Measurements from ENCODE around the gene OXSR1.
"Not testable (repeated sequence)": the region's sequence is repeated elsewhere in the genome, so short reads cannot be mapped to it uniquely, and the experiment has no call there.

The OXSR1 gene

DNA sequence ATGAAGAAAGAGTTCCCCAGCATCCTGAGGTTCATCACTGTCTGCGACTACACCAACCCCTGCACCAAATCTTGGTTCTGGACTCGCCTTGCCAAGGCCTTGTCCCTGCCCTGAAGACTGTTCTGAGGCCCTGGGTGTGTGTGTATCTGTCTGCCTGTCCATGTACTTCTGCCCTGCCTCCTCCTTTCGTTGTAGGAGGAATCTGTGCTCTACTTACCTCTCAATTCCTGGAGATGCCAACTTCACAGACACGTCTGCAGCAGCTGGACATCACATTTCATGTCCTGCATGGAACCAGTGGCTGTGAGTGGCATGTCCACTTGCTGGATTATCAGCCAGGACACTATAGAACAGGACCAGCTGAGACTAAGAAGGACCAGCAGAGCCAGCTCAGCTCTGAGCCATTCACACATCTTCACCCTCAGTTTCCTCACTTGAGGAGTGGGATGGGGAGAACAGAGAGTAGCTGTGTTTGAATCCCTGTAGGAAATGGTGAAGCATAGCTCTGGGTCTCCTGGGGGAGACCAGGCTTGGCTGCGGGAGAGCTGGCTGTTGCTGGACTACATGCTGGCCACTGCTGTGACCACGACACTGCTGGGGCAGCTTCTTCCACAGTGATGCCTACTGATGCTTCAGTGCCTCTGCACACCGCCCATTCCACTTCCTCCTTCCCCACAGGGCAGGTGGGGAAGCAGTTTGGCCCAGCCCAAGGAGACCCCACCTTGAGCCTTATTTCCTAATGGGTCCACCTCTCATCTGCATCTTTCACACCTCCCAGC, 24.0 kb upstream of the OXSR1 start:
- DNase-seq, result no peak

- DNase-seq, result no peak
Measured at GRCh38 chr3:38141952-38142273, 23.4 kb upstream of the OXSR1 start.

- DNase-seq, result no peak
Measured at GRCh38 chr3:38142959-38143358, 22.4 kb upstream of the OXSR1 start.

DNA sequence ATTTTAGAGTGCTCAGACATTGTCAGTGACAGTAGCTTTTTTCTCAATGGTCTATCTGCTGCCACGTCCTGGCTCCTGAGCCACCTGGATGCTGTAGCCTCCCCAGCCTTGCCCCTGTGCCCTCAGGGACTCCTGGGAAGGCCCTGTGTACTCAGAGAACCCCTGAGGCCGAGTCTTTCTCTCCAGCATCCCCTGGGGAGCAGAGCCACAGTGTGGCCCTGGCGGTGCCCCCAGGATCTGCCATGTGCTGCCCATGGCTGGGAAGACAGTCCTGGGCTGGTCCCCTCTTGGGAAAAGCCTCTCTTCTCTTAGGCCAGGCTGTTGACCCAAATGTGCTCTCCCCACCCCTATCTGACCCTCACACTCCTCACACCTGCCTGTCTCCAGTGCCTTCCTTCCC, 21.8 kb upstream of the OXSR1 start:
- DNase-seq, result no peak

DNA sequence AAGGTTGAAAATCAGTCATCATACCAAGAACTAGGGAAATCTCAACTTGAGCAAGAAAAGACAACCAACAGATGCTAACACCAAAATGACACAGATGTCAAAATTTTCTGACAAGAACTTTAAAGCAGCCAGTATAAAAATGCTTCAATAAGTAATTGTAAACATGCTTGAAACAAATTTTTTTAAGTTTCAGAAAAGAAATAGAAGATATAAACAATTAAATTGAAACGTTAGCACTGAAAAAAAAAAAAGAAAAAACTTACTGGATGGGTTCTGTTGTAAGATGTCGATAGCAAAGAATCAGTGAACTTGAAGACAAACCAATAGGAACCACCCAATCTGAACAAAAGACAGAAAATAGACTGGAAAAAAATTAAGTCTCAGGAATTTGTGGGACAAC, 18.8 kb upstream of the OXSR1 start:
- DNase-seq, result no peak

DNA sequence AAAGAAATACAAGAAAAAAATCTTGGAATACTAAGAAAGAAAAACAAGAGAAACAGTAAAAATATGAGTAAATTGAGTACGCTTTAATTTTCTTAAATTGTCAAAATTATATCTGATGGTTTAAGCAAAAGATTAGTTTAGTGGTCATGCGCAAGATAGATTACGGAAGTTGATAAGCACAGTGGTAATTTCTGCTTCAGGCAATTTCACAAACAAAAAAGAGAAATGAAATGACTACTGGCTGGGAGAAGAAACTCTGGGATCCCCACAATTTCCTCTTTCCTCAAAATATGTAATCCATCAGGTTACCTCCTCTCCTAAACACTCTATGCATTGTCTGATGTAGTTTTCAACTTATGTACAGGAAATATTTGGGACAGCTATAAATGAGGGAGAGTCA, 17.9 kb upstream of the OXSR1 start:
- DNase-seq, result no peak

DNA sequence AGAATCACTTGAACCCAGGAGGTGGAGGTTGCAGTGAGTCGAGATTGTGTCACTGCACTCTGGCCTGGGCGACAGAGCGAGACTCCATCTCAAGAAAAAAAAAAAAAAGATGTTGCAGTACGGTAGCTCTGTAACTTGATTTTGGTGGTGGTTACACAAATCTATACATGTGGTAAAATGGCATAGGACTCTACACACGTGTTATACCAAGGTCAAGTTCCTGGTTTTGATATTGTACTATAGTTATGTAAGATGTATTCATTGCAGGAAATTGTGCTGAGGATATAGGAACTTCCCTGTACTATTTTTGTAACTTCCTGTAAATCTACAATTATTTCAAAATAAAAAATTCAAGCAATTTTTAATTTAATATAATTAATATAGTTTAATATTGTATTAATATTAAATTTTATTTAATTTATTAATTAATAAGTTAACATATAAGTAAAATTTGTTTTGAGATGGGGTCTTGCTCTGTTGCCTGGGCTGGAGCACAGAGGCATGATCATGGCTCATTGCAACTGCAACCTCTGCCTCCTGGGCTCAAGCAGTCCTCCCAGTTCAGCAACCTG, 16.9 kb upstream of the OXSR1 start:
- DNase-seq, result no peak

GRCh38 chr3:38149708-38150107, 15.6 kb upstream of the OXSR1 start:
- no peak for DNase-seq

GRCh38 chr3:38150780-38151528, 14.4 kb upstream of the OXSR1 start:
- DNase-seq, result no peak

DNA sequence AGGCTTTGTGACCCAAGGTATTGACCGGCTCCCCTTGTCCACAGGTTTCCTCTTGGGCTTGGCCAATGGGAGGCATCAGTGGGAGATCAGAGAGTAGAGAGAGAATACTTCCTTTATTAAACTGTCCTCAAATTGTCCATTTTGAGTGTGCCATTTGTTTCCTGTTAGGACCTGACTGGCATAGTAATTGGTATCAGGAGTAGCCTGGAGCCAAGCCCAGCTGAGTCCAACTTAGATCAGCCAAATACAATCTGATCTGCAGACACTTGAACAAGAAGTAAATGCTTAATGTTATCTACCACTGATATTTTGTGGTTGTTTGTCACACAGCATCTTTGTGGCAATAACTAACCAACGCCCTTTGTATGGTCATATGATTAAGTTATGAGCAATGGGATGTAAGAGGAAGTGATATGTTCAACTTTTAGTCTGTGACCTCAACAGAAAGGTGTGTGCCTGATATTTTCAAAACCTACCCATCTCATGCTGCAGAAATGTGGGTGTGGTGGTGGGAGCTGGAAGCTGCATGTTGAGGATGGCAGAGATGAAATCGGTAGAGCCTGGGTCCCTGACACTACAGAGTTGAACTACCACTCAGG, 13.6 kb upstream of the OXSR1 start:
- DNase-seq, result no peak

- no peak for DNase-seq
Measured at GRCh38 chr3:38152609-38153008, 12.7 kb upstream of the OXSR1 start.

DNA sequence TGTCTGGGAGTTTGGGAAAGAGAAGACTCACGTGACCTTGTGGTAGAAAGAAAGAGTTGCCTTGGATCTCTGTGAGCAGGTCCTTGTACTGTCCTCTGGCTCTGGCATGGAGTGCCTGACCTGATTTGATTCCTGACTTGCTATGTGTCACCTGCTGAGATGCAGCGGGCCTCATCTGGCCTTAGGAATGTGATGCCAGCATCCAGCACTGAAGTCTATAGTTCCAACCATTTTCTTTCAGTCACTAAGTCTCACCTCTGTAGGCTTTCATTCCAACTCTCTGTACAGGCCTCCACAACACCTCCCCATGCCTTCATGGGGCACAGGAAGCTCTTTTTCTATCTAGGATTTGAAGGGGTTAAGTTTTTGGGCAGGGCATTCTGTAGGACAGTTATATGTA, 12.1 kb upstream of the OXSR1 start:
- no peak for DNase-seq

DNA sequence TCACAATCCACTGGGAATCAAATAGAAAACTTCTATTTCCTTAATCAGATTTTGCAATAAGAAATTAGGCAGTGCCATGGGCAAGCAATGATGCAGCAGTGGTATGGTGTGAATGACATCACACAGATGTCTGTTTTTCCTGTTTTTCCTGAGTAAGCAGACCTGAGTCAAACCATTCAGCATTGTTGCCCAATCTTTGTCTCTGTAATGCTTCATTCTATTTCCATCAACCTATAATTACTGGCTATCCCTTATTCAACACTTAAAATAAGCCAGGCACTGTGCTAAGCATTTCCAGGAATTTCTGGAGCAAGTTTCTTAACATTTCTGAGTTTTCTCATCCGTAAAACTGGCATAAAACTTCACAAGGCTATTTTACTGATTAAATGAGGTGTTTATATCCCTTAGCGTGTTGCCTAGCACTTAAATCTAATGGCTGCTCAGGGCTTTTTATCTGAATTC, 11.3 kb upstream of the OXSR1 start:
- DNase-seq, result no peak

- DNase-seq, result no peak
Measured at GRCh38 chr3:38154625-38155255, 10.6 kb upstream of the OXSR1 start.

- DNase-seq, result no peak
Measured at GRCh38 chr3:38155825-38156224, 9.5 kb upstream of the OXSR1 start.

DNA sequence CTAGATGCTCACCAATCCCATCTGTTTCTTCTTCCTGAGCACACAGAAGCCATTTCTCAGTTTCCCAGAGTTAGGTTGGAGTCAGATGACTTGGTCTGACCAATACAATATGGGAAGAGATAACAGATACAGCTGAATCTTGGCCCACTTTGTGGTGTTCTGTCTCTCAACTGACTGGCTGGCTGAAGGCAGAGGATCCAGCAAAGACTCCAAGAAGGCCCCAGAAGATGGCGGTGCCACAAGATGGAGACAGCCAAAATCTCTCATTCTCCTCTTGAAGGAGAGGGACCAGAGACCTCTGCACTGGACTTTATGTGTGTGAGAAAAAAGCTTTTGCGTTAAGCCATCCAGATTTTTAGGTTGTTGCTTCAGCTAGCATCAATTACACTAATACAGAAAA, 8.2 kb upstream of the OXSR1 start:
- no peak for DNase-seq

DNA sequence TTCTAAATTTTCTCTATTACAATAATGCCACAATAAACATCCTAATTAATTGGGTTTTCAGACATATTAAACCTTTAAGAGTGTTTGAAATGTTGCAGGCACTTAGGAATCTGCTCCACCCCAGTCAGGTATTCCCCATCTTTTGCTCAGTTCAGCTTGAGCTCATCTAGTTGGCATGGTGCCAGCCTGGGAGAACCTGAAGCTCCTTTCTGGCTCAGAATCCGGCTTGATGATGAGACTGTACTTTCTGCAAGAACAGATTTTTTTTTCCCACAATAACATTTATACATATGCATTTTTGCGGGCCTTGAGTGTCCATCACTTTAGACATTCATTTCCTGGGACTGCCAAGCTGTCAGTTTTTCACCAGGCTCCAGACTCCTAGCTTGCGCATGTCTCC, 7.7 kb upstream of the OXSR1 start:
- DNase-seq, result no peak

GRCh38 chr3:38158472-38158871, 6.9 kb upstream of the OXSR1 start:
- no peak for DNase-seq

GRCh38 chr3:38160704-38161103, 4.6 kb upstream of the OXSR1 start:
- not testable (repeated sequence) for DNase-seq

DNA sequence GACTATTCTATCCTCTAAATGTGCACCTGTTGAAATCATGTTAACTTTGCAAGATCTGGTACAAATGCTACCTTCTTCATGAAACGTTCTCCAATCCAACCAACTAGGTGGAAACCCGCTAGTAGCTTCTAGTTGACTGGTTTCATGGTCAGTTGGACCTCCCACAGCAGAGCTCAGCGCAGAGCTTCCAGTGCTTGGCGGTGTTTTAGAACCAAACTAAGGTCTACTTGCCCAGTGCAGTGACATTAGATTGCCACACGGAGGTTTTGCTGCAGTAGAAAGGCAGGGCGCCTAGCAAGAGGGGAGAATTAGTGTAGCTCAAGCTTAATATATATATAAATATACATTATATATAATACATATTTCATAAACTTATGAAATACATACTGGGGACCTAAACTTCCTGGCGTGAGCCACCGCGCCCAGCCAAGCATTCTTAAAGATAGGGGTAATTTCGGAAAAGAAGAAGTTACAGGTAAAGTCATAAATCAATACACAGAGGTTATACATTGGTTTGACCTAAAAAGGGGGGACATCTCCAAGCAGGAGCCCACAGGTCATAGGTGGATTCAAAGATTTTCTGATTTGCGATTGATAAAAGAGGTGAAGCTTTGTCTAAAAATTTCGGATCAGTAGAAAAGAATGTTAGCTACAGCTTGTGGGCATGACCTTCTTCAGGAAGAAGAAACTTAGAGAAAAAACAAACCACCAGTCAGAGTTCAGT, 2.1 kb upstream of the OXSR1 start:
- no peak for DNase-seq

Measured in amygdala (tissue), 56 donors.